ENCODE data around the gene PTPRN2. TPM values are rescaled to one million over a fixed set of nuclear protein-coding genes. Genes with fewer than 3 reads are reported as not detected.

Gene PTPRN2
- total RNA-seq, 2 experiments from 2014 or later = 0.70 TPM; not detected in 1

GRCh38 chr7:158517571-158517970, 70.1 kb downstream of the PTPRN2 start:
- H3K27ac ChIP-seq (ENCODE audit: low read depth, low read length, poor library complexity, severe bottlenecking) = no peak overlapping the region
- TF ChIP-seq CTCF (conservative IDR thresholded peaks at IDR 0.05; ENCODE audit: low read length) (no peak), EZH2phosphoT487 (IDR thresholded peaks at IDR 0.05; ENCODE audit: borderline replicate concordance, low read depth, low read length) (no peak)
- BruUV-seq (replicated peaks) = no TSS peak
- CTCF ChIA-PET (ENCODE audit: unreplicated experiment) = no interaction called here
- no peaks in the 10 kb centered on the region for H3K9me2 ChIP-seq (ENCODE audit: insufficient read depth, low read length)
- POLR2A ChIA-PET = no interaction called here
- no peak for DNase-seq (ENCODE audit: low spot score)
- no peaks in the 10 kb centered on the region for H3K79me2 ChIP-seq (ENCODE audit: insufficient read depth, low read depth, low read length)
- H3K9me3 ChIP-seq (ENCODE audit: low read length) = 0 out of 2 replicates have a peak, but pooled peaks cover 4% of the 10 kb centered on the region
- no peaks in the 10 kb centered on the region for H3K4me1 ChIP-seq (ENCODE audit: insufficient read depth, low read length, poor library complexity, severe bottlenecking)
- intact Hi-C loops (cut with micrococcal nuclease; ENCODE audit: unreplicated experiment) = no loop called here
- no peak overlapping the region for H3K4me3 ChIP-seq (ENCODE audit: low read depth, low read length, poor library complexity, severe bottlenecking)
- H3K36me3 ChIP-seq (ENCODE audit: insufficient read depth, low read length) = no peaks in the 10 kb centered on the region
- H3K4me2 ChIP-seq (ENCODE audit: low read length) = no peak overlapping the region
- no peaks in the 10 kb centered on the region for H4K20me1 ChIP-seq (ENCODE audit: insufficient read depth, low read length)
- H2AFZ ChIP-seq (ENCODE audit: low read length) = no peak overlapping the region

- no peak overlapping the region for H2AFZ ChIP-seq (ENCODE audit: low read length)
- no peaks in the 10 kb centered on the region for H3K36me3 ChIP-seq (ENCODE audit: insufficient read depth, low read length)
- DNase-seq (ENCODE audit: low spot score) = no peak
- no peaks in the 10 kb centered on the region for H3K9me2 ChIP-seq (ENCODE audit: insufficient read depth, low read length)
- H3K27ac ChIP-seq (ENCODE audit: low read depth, low read length, poor library complexity, severe bottlenecking) = no peak overlapping the region
- intact Hi-C loops (cut with micrococcal nuclease; ENCODE audit: unreplicated experiment) = no loop called here
- TF ChIP-seq CTCF (conservative IDR thresholded peaks at IDR 0.05; ENCODE audit: low read length) (no peak), EZH2phosphoT487 (IDR thresholded peaks at IDR 0.05; ENCODE audit: borderline replicate concordance, low read depth, low read length) (no peak)
- ChIA-PET CTCF (ENCODE audit: unreplicated experiment) (no interaction called here), POLR2A (no interaction called here)
- H3K4me2 ChIP-seq (ENCODE audit: low read length) = no peak overlapping the region
- no peaks in the 10 kb centered on the region for H3K4me1 ChIP-seq (ENCODE audit: insufficient read depth, low read length, poor library complexity, severe bottlenecking)
- no peak overlapping the region for H3K4me3 ChIP-seq (ENCODE audit: low read depth, low read length, poor library complexity, severe bottlenecking)
- H3K79me2 ChIP-seq (ENCODE audit: insufficient read depth, low read depth, low read length) = no peaks in the 10 kb centered on the region
- no peaks in the 10 kb centered on the region for H3K9me3 ChIP-seq (ENCODE audit: low read length)
- H4K20me1 ChIP-seq (ENCODE audit: insufficient read depth, low read length) = no peaks in the 10 kb centered on the region
- BruUV-seq (replicated peaks) = no TSS peak
These were observed 70.6 kb downstream of the PTPRN2 start for GRCh38 chr7:158517072-158517471.

GRCh38 chr7:158516524-158516923, 71.1 kb downstream of the PTPRN2 start:
- H3K9me2 ChIP-seq (ENCODE audit: insufficient read depth, low read length) = no peaks in the 10 kb centered on the region
- BruUV-seq (replicated peaks) = no TSS peak
- H3K4me2 ChIP-seq (ENCODE audit: low read length) = no peak overlapping the region
- TF ChIP-seq CTCF (conservative IDR thresholded peaks at IDR 0.05; ENCODE audit: low read length) (no peak), EZH2phosphoT487 (IDR thresholded peaks at IDR 0.05; ENCODE audit: borderline replicate concordance, low read depth, low read length) (no peak)
- intact Hi-C loops (cut with micrococcal nuclease; ENCODE audit: unreplicated experiment) = no loop called here
- no peaks in the 10 kb centered on the region for H3K4me1 ChIP-seq (ENCODE audit: insufficient read depth, low read length, poor library complexity, severe bottlenecking)
- no peak overlapping the region for H2AFZ ChIP-seq (ENCODE audit: low read length)
- H4K20me1 ChIP-seq (ENCODE audit: insufficient read depth, low read length) = no peaks in the 10 kb centered on the region
- no peaks in the 10 kb centered on the region for H3K79me2 ChIP-seq (ENCODE audit: insufficient read depth, low read depth, low read length)
- CTCF ChIA-PET (ENCODE audit: unreplicated experiment) = no interaction called here
- H3K4me3 ChIP-seq (ENCODE audit: low read depth, low read length, poor library complexity, severe bottlenecking) = no peak overlapping the region
- no peaks in the 10 kb centered on the region for H3K36me3 ChIP-seq (ENCODE audit: insufficient read depth, low read length)
- H3K9me3 ChIP-seq (ENCODE audit: low read length) = no peaks in the 10 kb centered on the region
- H3K27ac ChIP-seq (ENCODE audit: low read depth, low read length, poor library complexity, severe bottlenecking) = no peak overlapping the region
- no peak for DNase-seq (ENCODE audit: low spot score)
- POLR2A ChIA-PET = no interaction called here

Data from OCI-LY7 (cell line).